MV-4-11 (cell line): Measurements from ENCODE around the gene PRTFDC1.
A peak's percentile ranks its signal among the peaks of the same experiment; 100 is the strongest.
"Not testable (repeated sequence)": the region's sequence is repeated elsewhere in the genome, so short reads cannot be mapped to it uniquely, and the experiment has no call there.

Source experiments
- DNase-seq: peaks from one replicate; lab custom pipeline; 2025; lab: John Stamatoyannopoulos, UW

Gene PRTFDC1

GRCh38 chr10:24930427-24930826 lies 22.0 kb downstream of the PRTFDC1 start:
- DNase-seq: no peak

- no peak for DNase-seq
Measured at GRCh38 chr10:24929904-24930303, 22.5 kb downstream of the PRTFDC1 start.

DNA sequence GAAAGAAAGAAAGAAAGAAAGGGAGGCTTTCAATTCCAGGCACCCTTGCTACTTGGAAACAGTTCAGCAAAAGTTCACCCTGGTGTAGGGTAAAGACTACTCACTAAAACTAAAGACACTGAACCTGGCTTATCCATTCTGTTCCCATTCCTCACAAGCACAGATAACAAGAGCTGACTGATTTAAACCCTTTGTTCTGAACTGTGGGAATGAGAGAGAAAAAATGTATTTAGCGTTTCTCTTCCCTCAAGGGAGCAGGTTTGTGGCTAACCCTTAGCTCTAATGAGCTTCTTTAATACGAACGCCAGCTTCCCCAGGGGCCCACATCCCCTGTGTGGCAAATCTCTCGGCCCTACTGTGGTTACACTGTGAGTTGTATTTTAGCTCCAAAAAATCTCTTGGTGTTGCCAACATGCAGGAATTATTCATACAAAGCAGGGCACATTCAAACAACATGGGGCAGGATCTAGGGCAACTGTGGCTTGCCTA lies 23.3 kb downstream of the PRTFDC1 start:
- peak; percentile 24 for DNase-seq

- DNase-seq: no peak
Measured at GRCh38 chr10:24928163-24928562, 24.2 kb downstream of the PRTFDC1 start.

- DNase-seq: no peak
Measured at GRCh38 chr10:24926557-24926956, 25.8 kb downstream of the PRTFDC1 start.

DNA sequence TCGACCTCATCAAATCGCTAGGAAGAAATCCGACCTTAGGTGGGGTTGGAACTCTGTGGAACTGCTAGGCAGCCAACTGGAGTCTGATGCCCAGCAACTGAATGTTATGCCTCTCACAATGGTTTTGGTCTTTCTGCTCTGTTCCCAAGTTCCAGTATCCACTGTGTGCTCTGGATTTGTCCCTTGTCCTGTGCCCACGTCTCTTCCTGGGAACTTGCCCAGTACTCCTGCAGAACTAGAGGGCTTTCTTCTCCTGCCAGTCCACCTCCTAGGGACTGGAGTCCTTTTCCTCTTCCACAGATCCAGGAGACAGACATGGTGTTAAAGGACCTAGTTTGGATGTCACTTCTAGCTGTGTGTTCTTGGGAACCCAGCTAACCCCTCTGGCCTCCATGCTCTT lies 26.6 kb downstream of the PRTFDC1 start:
- DNase-seq: no peak

DNA sequence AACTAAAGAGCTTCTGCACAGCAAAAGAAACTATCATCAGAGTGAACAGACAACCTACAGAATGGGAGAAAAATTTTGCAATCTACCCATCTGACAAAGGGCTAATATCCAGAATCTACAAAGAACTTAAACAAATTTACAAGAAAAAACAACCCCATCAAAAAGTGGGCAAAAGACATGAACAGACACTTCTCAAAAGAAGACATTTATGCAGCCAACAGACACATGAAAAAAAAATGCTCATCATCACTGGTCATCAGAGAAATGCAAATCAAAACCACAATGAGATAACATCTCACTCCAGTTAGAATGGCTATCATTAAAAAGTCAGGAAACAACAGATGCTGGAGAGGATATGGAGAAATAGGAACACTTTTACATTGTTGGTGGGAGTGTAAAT lies 27.9 kb downstream of the PRTFDC1 start:
- DNase-seq: not testable (repeated sequence)

DNA sequence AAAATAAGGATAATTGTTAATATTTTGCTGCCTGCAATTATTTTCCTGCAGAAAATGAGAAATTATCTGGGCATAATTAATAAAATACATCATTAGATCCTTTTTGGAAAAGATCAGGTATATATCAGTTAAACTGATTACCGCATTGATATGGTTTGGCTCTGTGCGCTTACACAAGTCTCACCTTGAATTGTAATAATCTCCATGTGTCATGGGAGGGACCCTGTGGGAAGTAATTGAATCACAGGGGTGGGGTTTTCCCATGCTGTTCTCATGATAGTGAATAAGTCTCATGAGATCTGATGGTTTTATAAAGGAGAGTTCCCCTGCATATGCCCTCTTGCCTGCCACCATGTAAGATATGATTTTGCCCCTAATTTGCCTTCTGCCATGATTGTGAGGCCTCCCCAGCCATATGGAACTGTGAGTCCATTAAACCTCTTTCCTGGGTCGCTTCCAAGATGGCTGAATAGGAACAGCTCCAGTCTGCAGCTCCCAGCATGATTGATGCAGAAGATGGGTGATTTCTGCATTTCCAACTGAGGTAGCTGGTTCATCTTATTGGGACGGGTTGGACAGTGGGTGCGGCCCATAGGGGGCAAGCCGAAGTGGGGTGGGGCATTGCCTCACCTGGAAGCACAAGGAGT lies 30.1 kb downstream of the PRTFDC1 start:
- not testable (repeated sequence) for DNase-seq

- peak; percentile 70 for DNase-seq
Measured at GRCh38 chr10:24920907-24921881, 31.2 kb downstream of the PRTFDC1 start.

- not testable (repeated sequence) for DNase-seq
Measured at GRCh38 chr10:24920192-24920591, 32.2 kb downstream of the PRTFDC1 start.

- not testable (repeated sequence) for DNase-seq
Measured at GRCh38 chr10:24919629-24920028, 32.8 kb downstream of the PRTFDC1 start.

GRCh38 chr10:24917979-24918378 lies 34.4 kb downstream of the PRTFDC1 start:
- DNase-seq: no peak

GRCh38 chr10:24917493-24917892 lies 34.9 kb downstream of the PRTFDC1 start:
- DNase-seq: no peak

GRCh38 chr10:24916365-24916764 lies 36.0 kb downstream of the PRTFDC1 start:
- DNase-seq: no peak

- no peak for DNase-seq
Measured at GRCh38 chr10:24915304-24915703, 37.1 kb downstream of the PRTFDC1 start.

DNA sequence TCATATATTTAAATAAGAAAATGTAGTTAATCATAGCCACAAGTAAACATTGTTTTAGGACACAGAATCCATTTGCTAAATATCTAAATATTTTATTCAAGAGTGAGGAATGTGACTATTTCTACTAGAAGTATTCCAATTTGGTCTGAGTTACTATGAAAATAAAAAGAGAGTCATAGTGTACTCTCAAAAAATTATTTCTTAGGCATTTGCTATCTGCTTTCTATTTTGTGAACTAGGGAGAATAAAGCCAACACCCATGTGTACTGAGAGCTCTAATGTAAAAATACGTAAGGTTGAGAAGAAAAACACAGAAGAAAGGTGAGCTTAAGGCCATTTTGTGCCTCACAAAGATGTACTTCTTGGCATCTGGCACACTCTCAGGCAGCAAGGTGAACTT lies 38.3 kb downstream of the PRTFDC1 start:
- no peak for DNase-seq

DNA sequence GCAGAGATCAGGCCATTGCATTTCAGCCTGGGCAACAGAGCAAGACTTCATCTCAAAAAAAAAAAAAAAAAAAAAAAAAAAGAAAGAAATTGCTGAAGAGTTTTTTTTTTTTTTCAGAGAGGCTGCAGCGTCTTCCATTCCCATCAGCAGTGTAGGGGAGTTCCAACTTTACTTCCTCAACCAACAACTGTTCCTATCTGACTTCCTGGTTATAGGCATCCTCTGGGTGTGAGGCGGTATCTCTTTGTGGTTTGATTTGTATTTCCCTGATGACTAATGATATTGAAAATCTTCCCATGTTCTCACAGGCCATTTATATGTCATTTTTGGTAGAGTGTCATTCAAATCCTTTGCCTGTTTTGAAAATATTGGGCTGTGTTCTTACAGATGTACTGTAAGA lies 40.2 kb downstream of the PRTFDC1 start:
- peak; percentile 60 for DNase-seq

GRCh38 chr10:24911029-24911428 lies 41.4 kb downstream of the PRTFDC1 start:
- peak; percentile 60 for DNase-seq

GRCh38 chr10:24910574-24910973 lies 41.8 kb downstream of the PRTFDC1 start:
- DNase-seq: no peak

DNA sequence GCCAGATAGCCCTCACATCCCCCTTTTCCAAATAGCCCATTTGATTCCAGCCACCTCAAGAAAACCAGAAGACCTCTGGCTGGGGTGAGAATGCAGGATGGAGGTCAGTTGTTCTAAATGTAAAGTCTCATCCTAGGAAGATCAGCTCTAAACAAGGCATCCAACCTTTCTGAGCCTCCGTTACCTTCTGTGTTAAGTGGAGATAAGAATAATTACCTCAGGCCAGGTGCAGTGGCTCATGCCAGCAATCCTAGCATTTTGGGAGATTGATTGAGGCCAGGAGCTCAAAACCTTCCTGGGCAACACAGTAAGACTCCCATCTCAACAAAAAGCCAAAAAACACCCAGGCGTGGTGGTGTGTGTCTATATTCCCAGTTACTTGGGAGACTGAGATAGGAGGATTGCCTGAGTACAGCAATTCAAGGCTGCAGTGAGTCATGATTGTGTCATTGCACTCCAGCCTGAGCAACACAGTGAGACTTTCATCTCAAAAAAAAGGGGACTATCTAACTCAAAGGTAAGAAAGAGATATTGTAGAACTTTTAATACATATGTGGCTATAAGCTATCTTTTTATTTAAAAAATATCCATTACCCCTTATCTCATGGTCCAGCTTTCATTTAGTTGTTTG lies 43.5 kb downstream of the PRTFDC1 start:
- no peak for DNase-seq

GRCh38 chr10:24907956-24908355 lies 44.5 kb downstream of the PRTFDC1 start:
- no peak for DNase-seq

GRCh38 chr10:24906372-24906771 lies 46.0 kb downstream of the PRTFDC1 start:
- no peak for DNase-seq

- no peak for DNase-seq
Measured at GRCh38 chr10:24904824-24905223, 47.6 kb downstream of the PRTFDC1 start.
